HepG2 (cell line): ENCODE data around the gene TIMM23. TPM values are rescaled to one million over a fixed set of nuclear protein-coding genes. Genes with fewer than 3 reads are reported as not detected.
A peak's percentile ranks its signal among the peaks of the same experiment; 100 is the strongest.

Source experiments
- BRF2 ChIP-seq: sonication (generic); formaldehyde crosslinking; IDR thresholded peaks from 2 replicates; pipeline ENCODE4 v1.8.1; 2022; ENCODE audit warnings: mild to moderate bottlenecking, missing genetic modification reagents
- CHD4 ChIP-seq: fragments of 200-600 bp; sonication (generic); IDR thresholded peaks from 2 replicates; pipeline ENCODE4 v1.7.0; 2017; ENCODE audit warnings: mild to moderate bottlenecking, low read length, borderline replicate concordance
- CREB1 ChIP-seq, 2 experiments: fragments of 450-650 bp in 1 of 2; IDR thresholded peaks; 2 replicates each; pipeline ENCODE4 v1.6.1; 2016 to 2017; ENCODE audit warnings: control low read depth in 1 of 2, mild to moderate bottlenecking in 1 of 2, missing compliant biosample characterization in 1 of 2, missing genetic modification characterization in 1 of 2
- KDM5A ChIP-seq: fragments of 200-600 bp; sonication (generic); IDR thresholded peaks from 2 replicates; pipeline ENCODE4 v1.7.0; 2018; ENCODE audit warnings: antibody characterized with exemption, mild to moderate bottlenecking, low read length, borderline replicate concordance
- MEIS1 ChIP-seq: sonication (generic); formaldehyde crosslinking; IDR thresholded peaks from 2 replicates; pipeline ENCODE4 v1.9.0; 2021; ENCODE audit warnings: mild to moderate bottlenecking, missing genetic modification reagents, moderate library complexity, borderline replicate concordance
- PLRG1 ChIP-seq: fragments of 450-650 bp; conservative IDR thresholded peaks from 2 replicates; pipeline ENCODE4 v1.6.1; 2016
- SCMH1 ChIP-seq: sonication (generic); formaldehyde crosslinking; IDR thresholded peaks from 2 replicates; pipeline ENCODE4 v1.9.0; 2021; ENCODE audit warnings: missing genetic modification reagents, mild to moderate bottlenecking, borderline replicate concordance
- SMAD1 ChIP-seq: sonication (generic); formaldehyde crosslinking; IDR thresholded peaks from 2 replicates; pipeline ENCODE4 v1.4.0; 2020; ENCODE audit warnings: missing genetic modification reagents, low read depth, mild to moderate bottlenecking, borderline replicate concordance
- SMARCE1 ChIP-seq: fragments of 450-650 bp; IDR thresholded peaks from 2 replicates; pipeline ENCODE4 v1.6.1; 2017; ENCODE audit warnings: borderline replicate concordance
- TFAP4 ChIP-seq: sonication (generic); IDR thresholded peaks from 2 replicates; pipeline ENCODE4 v1.6.1; 2016; ENCODE audit warnings: low read depth, borderline replicate concordance
- ZFP90 ChIP-seq: sonication (generic); formaldehyde crosslinking; IDR thresholded peaks from 2 replicates; pipeline ENCODE4 v1.8.0; 2022; ENCODE audit warnings: missing genetic modification reagents, mild to moderate bottlenecking, inconsistent platforms, borderline replicate concordance
- ZNF143 ChIP-seq: sonication (generic); formaldehyde crosslinking; IDR thresholded peaks from 2 replicates; pipeline ENCODE4 v1.4.0; 2020; ENCODE audit warnings: missing genetic modification reagents
- ZNF20 ChIP-seq: sonication (generic); formaldehyde crosslinking; IDR thresholded peaks from 2 replicates; pipeline ENCODE4 v1.4.0; 2020; ENCODE audit warnings: mild to moderate bottlenecking, moderate library complexity, missing genetic modification reagents
- ZNF34 ChIP-seq: sonication (generic); formaldehyde crosslinking; IDR thresholded peaks from 2 replicates; pipeline ENCODE4 v1.4.0; 2020; ENCODE audit warnings: mild to moderate bottlenecking, missing genetic modification reagents, borderline replicate concordance
- ZNF710 ChIP-seq: sonication (generic); formaldehyde crosslinking; IDR thresholded peaks from 2 replicates; pipeline ENCODE4 v1.5.0; 2020; ENCODE audit warnings: mild to moderate bottlenecking, missing genetic modification reagents, borderline replicate concordance
- polyA plus RNA-seq, 8 experiments: library from polyadenylated mRNA; depleted of rRNA in 3 of 8; stranded (reverse) in 7 of 8; unstranded in 1 of 8; fragments of >200 nt; fragmentation: Illumina TruSeq in 4 of 8; extraction: Trizol in 4 of 8; gene quantifications; 2 replicates each; pipeline versions ENCODE4 v1.2.1 to v1.2.3, GENCODE V29; 2011 to 2016; ENCODE audit warnings: low read depth in 4 of 8, missing spikeins in 1 of 8, mixed read lengths in 1 of 8; ENCODE audit not compliant: insufficient read depth in 1 of 8
- total RNA-seq, 5 experiments: library from RNA; depleted of rRNA; stranded (reverse); fragments of >200 nt; fragmentation: Illumina TruSeq; extraction: Trizol; gene quantifications; 2 replicates each; pipeline ENCODE4 v1.2.3, GENCODE V29; 2016; ENCODE audit warnings: low read depth in 1 of 5
- TF ChIP-seq, protein P1 (sequence below): sonication (generic); formaldehyde crosslinking; IDR thresholded peaks from 2 replicates; pipeline ENCODE4 v1.4.0; 2020; ENCODE audit warnings: missing genetic modification reagents

TIMM23 gene
- total and polyA plus RNA-seq, 2 of the 13 experiments (the other 11 are each of a cell fraction or from before 2014, with no cell fraction given), result 80.2 to 98.6 TPM

DNA sequence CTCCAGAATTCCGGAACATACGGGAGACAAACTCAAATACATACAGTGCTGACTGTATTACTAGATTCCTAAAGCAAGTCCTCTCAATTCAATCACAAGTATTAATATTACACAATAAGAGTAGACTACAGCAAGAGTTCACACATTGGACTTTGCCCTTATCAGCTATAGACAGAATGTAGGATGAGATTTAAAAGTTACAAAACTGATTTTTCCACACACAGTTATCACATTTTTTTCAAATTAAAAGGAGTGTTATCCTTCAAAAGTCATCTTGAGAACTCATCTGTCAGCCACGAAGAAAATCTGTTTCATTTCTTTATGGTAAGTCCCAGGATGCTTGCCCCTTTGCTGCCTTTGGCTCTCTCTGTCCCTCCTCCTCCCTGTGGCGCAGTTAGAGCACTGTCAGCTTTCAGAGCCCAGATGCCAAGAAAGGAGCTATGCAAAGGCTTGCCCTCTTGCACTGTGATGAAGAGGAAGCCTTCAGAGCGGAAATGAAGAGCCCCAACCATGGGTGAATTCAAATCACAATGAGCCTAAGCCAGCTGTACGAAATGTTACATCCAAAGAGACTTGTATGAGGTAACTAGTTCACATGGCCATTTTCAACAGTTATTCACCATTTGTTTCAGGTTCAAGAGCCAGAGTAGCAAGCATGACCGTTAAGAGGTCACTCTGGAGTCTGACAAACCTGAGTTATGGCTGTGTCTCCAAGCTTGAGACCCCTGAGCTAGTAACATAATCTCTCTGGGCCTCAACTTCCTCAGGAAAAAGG, 47.5 kb downstream of the TIMM23 start (continued):
- TF ChIP-seq, protein P1, sequence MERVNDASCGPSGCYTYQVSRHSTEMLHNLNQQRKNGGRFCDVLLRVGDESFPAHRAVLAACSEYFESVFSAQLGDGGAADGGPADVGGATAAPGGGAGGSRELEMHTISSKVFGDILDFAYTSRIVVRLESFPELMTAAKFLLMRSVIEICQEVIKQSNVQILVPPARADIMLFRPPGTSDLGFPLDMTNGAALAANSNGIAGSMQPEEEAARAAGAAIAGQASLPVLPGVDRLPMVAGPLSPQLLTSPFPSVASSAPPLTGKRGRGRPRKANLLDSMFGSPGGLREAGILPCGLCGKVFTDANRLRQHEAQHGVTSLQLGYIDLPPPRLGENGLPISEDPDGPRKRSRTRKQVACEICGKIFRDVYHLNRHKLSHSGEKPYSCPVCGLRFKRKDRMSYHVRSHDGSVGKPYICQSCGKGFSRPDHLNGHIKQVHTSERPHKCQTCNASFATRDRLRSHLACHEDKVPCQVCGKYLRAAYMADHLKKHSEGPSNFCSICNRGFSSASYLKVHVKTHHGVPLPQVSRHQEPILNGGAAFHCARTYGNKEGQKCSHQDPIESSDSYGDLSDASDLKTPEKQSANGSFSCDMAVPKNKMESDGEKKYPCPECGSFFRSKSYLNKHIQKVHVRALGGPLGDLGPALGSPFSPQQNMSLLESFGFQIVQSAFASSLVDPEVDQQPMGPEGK (CRISPR knock-in tag), result no peak
- TF ChIP-seq CHD4, result peak; percentile 27; the same call in 1 of the 2 replicates
- TF ChIP-seq ZNF710 (CRISPR knock-in tag), result no peak
- TF ChIP-seq ZNF143 (CRISPR knock-in tag), result no peak
- no peak for TF ChIP-seq BRF2 (CRISPR knock-in tag)
- TF ChIP-seq TFAP4, result peak; percentile 21; the same call in 1 of the 2 replicates
- TF ChIP-seq ZNF34 (CRISPR knock-in tag), result no peak
- TF ChIP-seq MEIS1 (CRISPR knock-in tag), result no peak
- TF ChIP-seq ZFP90, result no peak
- no peak for TF ChIP-seq ZNF20 (CRISPR knock-in tag)
- no peak for TF ChIP-seq SCMH1
- no peak for TF ChIP-seq CREB1 (IDR thresholded peaks at IDR 0.05)
- TF ChIP-seq CREB1 (CRISPR knock-in tag; IDR thresholded peaks at IDR 0.05), result 0 out of 2 replicates have a peak, but pooled peaks have one; percentile 33
- TF ChIP-seq PLRG1, result no peak
- no peak for TF ChIP-seq SMARCE1
- no peak for TF ChIP-seq SMAD1 (CRISPR knock-in tag)
- no peak for TF ChIP-seq KDM5A
